Activated naive CD4-positive, alpha-beta T cell treated with Interleukin-2 at 50 U/mL for 16 hours (primary cell): Measurements from ENCODE around the gene CCM2.

Experiments
- DNase-seq: peaks from one replicate; pipeline ENCODE4 v3.0.0-alpha.2; 2020

Gene CCM2

DNA sequence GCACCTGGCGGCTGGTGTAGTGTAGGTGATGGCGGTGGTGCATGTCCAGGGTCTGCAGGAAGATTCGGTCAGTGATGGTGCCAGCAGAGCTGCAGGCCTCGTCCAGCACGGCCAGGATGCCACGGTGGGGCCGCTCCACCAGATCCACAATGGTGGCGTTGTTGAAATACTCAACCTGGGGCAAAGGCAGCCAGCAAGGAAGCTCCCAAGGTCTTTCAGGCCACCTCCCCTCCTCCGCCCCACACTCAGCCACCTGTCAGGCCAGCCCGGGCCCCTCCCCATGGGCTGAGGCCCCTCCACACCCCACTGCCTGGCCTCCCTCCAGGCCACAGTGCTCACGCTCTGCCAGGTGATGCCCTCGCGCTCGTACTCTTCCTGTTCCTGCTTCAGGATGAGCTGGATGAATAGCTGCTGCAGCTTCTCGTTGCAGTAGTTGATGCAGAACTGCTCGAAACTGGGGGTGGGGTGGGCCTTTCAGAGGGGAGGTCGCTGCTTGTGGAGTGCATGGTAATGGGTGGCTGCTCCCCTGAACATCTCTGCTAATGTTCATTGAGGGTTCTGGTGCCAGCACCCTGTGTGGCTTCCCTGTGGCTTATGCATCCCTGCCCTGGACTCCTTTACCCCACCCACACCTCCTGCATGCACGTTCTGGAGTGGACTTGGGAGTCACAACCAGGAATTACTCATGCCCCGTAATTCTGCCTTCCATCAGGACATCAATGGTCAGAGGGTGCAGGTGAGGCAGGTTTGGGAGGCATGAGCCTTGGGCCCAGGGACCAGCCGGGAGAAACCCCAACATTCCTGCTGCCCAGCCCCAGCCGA is 30.1 kb upstream of the CCM2 start:
- no peak for DNase-seq

DNA sequence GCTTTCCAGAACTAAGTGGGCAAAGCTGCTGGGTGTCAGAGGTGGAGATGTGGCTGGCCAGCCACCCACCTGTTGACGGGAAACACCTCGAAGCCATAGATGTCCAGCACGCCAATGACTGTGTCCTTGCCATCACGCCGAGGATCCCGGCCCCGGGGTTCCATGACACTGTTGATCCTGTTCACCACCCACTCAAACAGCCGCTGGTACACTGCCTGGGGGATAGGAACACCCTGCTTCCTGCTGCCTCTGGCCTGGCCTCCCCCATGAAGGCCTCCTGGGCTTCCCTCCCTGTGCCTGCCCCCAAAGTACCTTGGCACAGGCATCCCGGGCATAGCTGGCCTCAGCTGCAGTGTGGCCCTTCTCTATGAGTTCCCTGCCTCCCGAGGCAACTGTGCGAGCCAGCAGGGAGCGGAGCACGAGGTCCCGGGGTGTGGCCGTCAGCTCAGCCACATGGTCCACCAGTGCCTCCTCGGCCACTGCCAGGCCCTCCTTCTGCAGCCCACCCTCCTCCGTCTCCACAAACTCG is 29.4 kb upstream of the CCM2 start:
- DNase-seq, result no peak

DNA sequence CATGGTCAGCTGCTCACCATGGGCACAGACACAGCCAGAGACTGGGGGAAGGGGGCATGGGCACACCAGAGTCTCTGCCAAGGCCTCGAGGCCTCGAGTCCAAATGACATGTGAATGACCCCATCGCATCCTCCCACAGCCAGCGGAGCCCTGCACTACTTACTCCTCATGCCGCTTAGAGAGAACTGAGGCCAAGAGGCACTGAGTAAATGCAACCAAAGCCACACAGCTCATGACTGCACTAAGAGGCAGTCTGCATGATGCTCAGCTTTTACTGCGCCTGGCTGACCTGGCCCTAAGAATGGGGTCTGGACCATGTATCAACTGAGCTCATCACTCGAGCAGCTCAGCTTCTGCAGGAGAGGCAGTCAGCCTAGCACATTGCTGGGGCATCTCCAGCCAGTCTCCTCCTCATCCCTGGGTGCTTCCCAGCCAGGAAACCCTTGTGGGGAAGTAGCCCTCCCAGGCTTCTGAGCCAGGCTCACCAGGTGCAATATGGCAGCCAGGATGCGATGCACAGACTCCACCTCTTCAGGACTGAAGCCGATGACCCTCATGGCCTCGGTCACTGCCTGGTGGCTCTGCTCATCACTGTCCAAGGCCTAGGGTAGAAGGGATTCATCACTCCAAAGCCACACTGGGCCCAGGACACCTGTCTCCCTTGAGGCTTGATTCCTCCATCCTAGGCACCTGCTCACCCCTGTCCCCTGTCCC is 28.7 kb upstream of the CCM2 start:
- DNase-seq, result no peak

DNA sequence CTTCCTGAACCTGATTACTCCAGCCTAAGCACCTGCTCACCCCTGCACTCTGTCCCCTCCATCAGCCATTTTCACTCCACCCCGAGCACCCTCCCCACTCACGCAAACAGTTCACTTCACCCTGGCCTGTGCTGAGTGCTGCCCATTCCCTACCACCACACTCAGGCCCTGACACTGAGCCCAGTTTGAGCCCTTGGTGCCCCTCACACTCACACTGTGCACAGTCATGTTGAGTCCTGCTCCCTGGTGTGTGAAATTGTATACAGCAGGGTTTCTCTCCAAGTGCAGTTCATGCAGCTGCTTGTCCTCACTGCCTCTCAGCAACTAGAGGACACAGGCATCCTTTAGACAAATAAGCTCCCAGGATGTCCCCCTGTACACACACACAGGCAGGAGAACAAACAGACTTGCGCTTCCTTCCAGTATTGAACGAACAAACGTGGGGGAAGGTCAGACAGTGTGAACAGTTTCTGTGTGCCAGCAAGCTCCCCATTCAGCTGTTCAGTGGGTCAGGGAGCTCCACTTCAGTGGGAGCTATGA is 28.0 kb upstream of the CCM2 start:
- no peak for DNase-seq

DNA sequence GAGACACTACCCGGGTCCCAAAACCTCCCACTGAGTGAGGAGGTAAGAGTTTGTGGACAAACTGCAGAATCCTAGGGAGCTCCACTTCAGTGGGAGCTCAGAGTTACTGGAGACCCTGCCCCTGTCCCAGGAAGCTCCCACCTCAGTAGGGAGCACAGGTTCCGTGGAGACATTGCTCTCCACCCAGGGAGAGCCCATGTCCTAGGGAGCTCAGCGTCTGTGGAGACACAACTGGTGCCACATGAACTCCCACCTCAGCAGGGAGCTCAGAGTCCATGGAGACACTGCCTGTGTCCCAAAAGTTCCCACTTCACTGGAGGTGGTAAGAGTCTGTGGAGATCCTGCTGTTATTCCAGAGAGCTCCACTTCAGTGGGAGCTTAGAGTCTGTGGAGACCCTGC is 27.4 kb upstream of the CCM2 start:
- no peak for DNase-seq

DNA sequence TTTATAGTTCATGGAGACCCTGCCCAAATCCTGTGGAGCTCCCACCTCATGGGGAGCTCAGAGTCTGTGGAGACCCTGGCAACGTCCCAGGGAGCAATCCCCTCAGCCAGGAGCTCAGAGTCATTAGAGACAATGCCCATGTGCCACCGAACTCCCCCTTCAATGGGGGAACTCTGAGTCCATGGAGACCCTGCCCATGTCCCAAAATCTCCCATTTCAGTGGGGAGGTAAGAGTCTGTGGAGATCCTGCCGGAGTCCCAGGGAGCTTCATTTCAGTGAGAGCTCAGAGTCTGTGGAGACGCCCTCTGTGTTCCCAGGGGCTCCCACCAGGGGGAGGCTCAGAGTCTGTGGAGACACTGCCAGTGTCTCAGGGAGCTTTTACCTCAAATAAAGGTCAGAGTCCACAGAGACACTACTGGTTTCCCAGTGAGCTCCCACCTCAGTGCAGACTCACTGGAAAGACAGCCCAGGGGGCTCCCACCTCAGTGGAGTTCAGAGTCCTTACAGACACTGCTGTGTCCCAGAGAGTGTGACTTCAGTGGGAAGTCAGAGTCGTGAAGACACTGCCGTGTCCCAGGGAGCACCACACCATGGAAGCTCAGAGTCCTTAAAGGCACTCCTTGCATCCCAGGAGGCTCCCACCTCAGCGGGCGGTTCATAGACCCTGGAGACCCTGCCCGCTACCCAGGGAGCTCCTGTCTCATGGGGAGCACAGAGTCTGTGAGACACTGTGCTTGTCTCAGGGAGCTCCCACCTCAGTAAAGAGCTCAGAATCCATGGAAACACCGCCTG is 26.2 kb upstream of the CCM2 start:
- DNase-seq, result peak; percentile 60

DNA sequence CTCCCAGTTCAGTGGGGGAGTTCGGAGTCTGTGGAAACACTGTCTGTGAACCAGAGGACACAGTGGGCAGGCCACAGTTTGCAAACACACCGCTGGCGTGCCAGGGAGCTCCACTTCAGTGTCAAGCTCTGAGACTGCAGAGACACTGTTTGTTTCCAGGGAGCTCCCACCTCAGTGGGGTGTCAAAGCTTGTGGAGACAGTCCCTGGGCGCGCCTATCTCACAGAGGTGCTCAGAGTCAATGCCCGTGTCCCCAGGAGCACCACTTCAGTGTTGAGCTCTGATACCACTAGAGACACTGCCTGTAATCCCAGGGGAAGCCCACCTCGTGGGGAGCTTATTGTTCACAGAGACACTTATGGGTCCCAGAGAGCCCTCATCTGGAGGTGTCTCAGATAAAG is 25.5 kb upstream of the CCM2 start:
- DNase-seq, result no peak

DNA sequence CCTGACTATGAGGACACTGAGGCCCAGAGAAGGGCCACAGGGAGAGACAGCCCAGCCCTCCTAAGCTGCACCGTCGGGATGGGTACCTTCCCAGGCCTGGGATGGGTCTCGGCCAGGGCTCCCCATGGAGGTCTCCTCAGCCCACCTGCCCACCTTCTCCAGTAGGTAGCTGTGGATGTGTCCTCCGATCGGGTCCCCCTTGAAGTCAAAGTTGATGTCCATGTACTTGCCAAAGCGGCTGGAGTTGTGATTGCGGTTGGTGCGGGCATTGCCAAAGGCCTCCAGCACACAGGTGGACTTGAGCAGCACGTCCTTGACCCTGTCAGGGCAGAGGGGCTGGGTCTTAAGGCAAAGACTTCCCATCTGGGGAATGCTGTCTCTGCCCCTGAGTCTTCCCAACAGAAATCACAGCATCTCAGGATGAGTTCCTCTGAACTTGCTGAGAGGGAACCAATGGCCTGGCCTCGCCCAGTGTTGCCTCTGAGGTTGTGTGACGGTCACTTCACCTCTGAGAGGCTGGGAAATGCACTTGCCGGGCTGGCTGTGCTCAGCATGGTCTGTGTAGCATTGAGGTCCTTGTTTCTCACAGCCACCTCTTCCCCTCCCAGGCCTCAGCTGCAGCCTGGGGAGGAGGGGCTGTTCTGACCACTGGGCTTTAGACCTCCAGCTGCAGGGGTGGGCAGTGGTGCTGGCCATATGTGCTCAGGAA is 24.5 kb upstream of the CCM2 start:
- no peak for DNase-seq

DNA sequence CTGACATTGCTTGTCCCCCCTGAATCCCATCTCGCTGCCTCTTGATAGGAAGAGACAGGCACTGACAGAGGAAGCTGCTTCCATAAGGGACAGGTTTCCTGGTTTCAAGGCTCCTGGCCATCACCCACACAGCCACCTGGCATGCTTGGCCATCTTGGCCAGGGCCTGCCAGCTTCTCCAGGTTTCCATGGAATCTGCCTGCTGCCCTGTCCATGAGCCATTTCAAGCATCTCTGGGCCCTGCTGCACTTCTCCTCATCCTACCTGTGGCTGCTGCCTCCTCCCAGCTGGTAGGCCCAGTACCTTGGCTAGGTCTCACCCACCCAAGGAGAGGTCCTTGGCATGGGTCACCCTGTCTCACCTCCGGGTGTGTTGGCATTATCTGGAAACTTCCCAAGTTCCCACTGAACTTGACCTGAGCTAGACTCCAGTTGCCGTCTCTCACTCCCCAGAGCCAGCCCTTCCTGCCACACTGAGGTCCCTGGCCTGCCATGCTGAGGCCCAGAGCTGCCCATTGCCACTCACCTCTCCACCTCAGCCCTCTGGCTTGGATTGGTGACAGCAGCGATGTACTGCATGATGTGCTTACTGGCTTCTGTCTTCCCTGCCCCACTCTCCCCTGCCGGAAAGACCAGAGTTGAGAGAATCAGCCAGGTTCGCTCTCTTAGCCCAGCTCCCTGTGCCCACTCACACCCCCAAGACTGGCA is 23.8 kb upstream of the CCM2 start:
- DNase-seq, result no peak

DNA sequence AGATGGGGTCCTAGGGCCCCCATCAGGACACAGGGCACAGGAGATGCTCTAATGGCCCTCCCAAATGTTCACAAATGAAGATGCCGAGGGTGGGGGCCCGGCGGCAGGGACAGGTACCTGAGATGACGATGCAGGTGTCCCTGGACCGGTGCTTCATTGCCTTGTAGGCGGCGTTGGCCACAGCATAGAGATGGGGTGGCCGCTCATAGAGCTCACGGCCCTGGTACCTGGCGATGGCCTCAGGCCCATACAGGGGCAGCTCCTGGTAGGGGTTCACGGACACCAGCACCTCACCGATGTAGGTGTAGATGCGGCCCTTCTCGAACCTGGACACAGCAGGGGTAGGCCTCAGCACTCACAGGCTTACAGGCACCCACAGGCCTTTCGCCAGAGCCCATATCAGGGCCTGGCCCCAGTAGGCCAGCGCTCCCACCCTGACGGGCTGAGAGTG is 23.2 kb upstream of the CCM2 start:
- DNase-seq, result no peak

DNA sequence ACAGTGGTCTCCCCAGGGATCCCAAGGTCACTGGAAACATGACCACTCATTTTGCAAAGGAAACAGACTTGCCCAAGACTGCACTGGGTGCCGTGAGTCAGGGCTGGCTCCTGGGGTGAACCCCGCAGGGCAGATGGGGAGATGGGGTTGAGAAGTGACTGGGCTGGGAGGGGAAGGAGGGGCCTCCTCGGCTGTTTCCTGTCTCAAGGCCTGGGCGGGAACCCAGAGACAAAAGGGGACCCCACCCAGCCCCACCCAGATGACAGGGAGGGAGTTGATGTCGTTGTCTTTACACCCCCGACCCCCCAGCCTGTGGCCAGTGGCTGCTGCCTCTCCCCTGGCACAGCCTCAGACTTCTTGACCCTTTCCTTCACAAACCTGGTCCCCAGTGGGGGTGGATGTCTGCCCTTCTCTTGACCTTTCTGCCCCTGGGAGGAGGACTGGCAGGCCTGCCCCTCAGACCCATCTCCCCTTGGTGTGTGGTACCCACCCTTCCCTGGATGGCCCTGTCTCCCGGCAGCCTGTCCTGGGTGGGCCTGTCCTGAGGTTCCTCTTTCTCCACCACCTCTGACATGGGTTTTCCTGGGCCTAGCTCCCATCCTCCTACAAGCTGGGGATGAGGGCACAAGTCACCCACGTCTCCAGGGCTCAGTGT is 22.6 kb upstream of the CCM2 start:
- peak; percentile 82 for DNase-seq

DNA sequence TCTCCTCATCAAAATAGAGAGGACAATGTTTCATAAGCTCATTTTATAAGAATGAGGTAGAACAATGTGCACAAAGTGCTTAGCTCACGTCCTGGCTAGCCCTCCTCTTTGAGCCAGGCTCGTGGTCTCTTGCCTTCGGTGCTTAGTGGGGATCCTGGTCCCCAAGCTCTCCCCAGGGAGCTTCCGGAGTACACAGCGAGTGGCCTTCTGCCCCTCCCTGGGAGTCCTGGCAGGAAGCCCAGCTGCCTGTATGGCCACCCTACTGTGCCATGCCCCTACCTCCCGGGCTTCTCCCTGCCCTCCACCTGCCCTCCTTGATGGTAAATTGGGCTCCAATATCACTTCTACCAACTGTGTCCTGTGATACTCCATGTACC is 22.1 kb upstream of the CCM2 start:
- DNase-seq, result no peak

DNA sequence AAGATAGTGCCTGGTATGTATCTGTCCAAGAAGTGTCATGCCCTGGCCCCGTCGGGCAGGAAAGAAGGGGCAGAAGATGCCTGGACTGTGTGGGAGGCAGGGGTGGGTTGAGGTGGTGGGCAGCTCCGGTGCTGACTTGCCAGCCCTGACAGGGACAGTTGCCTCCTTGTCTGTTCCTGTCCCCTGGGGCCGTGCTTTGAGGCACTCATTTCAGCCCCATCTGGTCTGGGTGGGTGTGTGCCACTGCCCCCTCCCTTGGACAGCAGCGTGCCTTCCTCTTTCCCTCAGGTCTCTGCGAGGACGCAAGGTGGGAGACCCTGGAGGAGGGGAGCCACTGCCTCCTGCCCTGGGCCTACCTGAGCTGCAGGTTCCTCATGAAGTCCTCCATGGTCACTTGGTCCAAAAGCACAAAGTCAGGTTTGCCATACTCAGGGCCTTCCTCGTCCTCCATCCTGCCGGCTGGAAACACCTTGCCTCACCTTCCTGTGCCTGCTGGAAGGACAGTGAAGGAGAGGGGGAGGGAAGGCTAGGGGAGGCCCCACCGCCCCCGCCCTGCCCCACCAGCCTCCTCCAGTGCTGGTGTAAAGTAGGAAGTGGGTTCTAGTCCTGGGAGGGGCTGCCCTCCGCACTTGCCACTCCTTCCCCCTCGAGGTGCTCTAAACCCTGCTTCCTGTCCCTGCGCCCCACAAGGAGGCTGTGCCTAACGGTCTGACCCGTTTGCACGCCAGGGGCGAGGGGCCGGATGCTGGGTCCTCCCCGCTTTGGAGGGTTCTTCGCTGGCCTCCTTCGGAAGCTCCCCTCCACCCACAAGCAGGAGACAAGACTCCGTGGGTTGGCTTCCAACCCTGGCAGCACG is 21.3 kb upstream of the CCM2 start, which contains the start of gene MYO1G:
Gene MYO1G, minus strand, starts transcription at position 505 of the 856 bp plus-strand sequence. Its CDS starts 54 bp downstream, at position 451.
- DNase-seq, result peak; percentile 89

DNA sequence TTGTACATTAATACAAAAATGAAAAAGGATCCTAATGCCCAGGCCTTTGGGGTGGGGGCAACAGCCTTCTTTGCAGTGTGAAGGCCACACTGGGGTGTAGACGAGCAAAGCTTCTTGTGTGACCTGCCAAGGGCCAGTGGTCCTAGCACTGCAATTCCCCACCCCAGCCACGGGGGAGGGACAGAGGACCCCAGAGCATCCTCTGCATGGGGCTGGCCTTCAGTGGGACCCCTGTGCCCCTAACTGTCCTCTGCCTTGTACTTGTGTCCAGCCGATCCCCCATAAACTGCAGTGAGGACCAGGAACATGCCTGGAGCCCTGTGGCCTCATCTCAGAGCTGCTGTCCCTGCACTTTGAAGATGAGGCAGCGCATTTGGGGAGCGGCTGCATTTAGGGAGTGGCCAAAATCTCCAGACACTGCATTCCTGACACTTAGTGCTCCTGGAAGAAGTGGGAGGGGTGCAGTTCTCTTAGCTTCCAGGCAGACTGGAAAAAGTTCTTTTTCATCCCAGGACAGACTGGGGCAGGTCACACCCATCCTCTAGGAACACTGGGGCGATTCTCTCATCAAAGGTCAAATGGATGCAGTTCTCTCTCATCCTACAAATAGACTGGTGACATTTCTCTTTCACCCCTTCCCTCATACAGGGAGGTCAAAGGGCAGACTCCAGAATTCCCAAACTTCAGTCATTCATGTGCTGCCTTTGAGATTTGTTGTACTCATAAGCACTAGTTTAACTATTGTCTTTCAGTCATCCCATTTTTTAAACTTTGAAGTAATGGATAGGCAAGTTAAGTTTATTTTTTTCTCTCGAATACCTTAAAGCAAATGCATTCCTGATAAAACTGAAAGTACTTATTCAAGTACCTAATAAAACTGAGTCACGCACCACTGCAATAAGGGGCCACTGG is 20.3 kb upstream of the CCM2 start:
- no peak for DNase-seq

DNA sequence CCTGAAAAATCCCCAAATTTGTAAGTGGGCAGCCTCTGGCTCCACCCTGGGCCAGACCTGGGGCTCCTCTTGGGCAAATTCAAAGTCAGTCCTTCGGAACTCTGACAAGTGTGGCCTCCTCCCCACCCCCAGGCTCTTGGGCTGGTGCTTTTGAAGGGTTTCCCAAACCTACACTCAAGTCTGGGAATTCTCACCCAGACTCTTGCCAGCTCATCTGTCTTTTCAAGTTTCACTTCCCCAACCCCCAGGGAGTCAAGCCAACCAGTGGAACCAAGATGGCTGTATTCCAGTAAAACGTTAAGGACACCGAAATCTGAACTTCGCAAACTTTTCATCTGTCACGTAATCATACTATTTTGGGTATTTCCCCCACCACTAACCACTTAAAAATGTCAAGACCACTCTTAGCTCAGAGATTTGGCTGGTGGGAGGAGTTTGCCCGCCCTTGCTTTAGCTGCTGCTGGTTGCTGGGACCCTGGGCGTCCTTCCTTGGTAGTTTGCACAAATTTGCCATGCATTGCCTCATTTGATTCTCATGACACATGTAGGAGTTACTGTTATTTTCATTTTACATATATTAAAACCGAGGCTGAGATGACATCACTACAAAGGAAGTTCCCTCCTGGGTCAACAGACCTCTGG is 19.5 kb upstream of the CCM2 start:
- DNase-seq, result peak; percentile 90

DNA sequence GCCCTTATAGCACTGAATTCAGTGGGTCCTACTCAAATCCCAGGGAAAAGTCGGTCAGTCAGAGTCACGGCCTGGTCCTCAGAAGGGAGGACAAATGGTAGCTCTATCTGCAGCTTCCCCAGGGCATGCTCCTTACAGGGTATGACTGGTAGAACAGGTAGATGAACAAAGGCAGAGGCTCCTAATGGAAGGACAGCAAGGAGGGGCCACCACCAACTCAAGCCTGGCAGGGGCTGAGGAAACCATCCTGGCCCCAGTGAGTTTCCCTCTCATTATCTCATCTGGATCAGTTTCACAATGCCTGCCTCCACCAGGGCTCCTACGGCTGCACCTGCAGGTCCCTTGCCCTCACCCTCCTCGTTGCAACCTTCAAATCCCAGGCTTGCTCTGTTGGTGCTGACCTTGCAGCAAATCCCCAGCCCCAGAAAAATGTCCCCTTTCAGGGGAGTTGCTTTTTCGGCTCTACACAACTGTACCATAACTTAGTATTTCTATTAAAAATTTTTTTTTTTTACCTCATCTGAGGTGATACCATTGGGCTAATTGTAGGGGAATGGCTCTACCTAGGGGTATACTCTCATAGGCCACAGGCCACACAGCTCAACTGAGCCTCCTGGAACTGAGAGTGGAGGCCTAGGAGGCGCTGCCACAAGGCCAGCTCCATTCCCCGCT is 18.8 kb upstream of the CCM2 start:
- DNase-seq, result no peak

DNA sequence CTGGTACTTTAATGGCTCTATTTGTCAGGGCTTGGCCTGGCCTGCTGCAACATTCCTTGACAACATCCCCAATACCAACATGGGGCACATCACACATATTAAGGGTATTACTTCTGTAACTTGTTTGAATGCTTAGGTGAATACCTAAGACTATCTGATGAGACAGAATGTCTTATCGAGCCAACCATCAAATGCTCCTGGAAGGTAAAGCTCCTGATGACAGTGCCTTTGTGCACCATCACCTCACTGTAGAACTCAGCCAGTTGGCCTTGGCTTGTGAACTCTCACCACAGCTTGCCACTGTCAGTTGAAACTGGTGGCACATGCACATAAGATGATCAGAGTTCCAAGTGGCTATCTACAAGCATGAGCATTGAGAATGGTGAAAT is 17.5 kb upstream of the CCM2 start:
- DNase-seq, result no peak

DNA sequence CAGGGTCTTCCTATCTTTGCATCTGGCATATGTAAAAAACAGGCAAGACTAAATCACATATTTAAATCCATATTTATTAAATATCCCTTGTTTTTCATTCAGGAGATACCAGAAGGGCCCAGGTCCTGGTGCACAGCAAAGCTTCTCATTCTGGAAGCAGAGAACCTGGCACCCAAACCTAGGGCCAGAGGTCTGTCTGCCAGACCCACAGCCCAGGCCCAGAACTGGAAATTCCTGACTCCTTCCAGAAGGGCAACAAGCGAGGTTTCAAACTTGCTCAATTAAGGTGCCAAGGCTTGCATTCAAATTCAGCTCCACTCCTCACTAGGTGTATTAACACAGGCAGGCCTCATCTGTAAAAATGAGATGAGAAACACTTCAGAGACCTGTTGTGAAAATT is 17.0 kb upstream of the CCM2 start:
- no peak for DNase-seq
